HG02973 (cell line): ENCODE measurements around the gene RAD9B.
"Not testable (repeated sequence)": the region's sequence is repeated elsewhere in the genome, so short reads cannot be mapped to it uniquely, and the experiment has no call there.

ENCODE experiments used
- ATAC-seq: cut with Tn5 transposase; IDR thresholded peaks from one replicate; pipeline ENCODE4 v1.9.1; 2021; ENCODE audit warnings: moderate library complexity; ENCODE audit not compliant: unreplicated experiment

Gene RAD9B

GRCh38 chr12:110501752-110502738 lies at the start of gene RAD9B, which contains the start of gene VPS29:
RAD9B (plus strand) TSS chr12:110502331; CDS start chr12:110502338, 7 bp downstream.
VPS29 (minus strand) TSS chr12:110502111; CDS start chr12:110502051, 60 bp downstream.
- peak; percentile 75 for ATAC-seq

- no peak for ATAC-seq
Observed at GRCh38 chr12:110453569-110454296, 48.4 kb upstream of the RAD9B start.

DNA sequence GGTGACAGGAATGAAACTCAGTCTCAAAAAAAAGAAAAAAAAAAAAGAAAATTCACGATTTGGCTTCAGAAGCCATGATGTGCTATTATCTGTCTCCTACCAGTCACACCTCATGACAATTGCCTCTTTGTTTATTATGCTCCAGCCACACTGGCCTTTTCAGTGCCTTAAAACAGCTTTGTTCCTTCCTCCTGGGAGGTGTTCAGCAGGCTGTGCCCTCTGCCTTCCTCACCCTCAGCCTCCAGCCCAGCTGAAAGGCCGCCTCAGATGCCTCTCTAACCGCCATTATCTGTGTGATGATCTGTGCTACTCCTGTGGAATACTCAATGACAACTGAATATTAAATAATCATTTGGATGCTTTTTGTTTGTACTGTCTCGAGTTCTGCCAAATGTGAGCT lies 43.4 kb upstream of the RAD9B start:
- no peak for ATAC-seq

- ATAC-seq, result not testable (repeated sequence)
Observed at GRCh38 chr12:110461189-110461588, 40.9 kb upstream of the RAD9B start.

DNA sequence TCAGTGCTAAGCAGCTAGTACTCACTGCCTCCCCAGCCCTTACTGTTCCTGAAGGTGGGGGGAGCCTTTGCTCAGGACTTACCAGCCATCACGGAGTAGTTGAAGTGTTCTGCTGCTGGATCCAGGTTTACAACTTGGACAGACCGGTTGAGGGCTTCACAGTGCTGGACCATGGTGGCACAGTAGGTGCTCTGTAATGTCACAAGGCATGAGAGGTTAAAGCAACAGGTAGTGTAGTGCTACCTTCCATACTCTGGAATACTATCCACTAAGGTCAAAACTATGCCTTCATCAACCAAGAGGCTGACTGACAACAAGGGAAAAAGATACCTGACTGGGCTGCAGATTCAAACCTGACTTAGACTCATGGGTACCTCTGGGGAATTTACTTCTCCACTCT lies 37.1 kb upstream of the RAD9B start:
- no peak for ATAC-seq

DNA sequence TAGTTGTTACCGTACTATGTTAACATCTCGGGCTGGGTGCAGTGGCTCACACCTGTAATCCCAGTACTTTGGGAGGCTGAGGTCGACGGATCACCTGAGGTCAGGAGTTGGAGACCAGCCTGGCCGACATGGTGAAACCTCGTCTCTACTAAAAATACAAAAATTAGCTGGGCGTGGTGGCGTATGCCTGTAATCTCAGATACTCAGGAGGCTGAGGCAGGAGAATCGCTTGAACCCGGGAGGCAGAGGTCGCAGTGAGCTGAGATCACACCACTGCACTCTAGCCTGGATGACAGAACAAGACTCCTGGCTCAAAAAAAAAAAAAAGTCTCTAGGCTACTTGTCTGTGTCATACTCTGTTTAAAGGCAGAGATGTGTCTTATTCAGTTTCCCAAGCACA lies 36.4 kb upstream of the RAD9B start:
- ATAC-seq, result not testable (repeated sequence)

DNA sequence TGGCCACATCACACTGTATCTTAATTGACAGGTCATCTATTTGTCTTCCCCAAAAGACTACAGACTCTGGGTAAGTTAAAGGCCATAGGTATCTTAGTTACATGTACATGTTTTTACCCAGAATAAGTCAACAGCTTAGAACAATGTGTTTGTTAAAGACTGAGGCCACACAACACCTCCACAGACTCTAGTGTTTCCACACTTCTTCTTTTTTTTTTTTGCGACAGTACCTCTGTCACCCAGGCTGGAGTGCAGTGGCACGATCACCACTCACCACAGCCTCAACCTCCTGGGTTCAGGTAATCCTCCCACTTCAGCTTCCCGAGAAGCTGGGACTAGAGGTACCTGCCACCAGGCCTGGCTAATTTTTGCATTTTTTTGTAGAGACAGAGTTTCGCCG lies 35.3 kb upstream of the RAD9B start:
- ATAC-seq, result no peak

GRCh38 chr12:110467847-110468213 lies 34.3 kb upstream of the RAD9B start:
- ATAC-seq, result no peak

DNA sequence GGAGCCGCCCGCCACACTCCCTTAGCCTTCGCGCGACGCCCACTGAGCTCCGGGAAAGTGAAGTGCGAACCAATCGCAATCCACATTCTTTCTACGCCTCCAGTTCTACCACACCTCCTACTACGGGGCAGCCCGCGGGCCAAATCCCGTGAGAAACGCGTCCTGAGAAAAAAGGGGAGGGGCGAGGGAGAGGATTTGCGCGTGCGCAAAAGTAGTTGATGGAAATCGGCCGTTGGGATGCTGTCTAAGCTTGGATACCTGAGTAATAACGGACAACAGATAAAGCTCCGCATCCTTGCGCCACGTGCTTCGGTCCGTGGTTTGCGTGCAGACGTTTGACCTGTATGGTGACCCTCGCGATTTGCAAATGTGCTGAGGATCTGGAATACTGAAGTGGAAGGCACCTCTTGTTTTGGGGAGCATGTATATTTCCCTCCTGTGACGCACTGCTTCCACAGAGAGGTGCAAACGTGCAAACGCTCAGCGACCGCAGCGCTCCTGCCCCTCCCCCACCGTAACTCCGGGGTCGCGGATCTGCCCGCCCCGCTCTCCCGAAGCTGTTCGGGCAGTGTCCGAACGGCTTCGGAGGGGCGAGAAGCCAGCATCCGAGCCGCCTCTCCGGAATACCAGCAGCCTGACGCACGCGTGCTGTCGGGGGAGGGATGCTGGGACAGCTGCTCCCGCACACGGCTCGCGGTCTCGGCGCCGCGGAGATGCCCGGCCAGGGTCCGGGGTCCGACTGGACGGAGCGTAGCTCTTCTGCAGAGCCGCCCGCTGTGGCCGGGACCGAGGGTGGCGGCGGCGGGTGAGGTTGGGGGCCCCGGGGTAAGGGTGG lies 33.7 kb upstream of the RAD9B start, which contains the start of the genes FAM216A and GPN3:
FAM216A (plus strand) TSS at position 632 of the 835 bp plus-strand sequence; CDS start at position 663, 31 bp downstream.
GPN3 (minus strand) TSS at position 44 of the 835 bp plus-strand sequence. CDS start 54 bp downstream, outside the sequence.
- peak; percentile 69 for ATAC-seq

- no peak for ATAC-seq
Observed at GRCh38 chr12:110475426-110475825, 26.7 kb upstream of the RAD9B start.

DNA sequence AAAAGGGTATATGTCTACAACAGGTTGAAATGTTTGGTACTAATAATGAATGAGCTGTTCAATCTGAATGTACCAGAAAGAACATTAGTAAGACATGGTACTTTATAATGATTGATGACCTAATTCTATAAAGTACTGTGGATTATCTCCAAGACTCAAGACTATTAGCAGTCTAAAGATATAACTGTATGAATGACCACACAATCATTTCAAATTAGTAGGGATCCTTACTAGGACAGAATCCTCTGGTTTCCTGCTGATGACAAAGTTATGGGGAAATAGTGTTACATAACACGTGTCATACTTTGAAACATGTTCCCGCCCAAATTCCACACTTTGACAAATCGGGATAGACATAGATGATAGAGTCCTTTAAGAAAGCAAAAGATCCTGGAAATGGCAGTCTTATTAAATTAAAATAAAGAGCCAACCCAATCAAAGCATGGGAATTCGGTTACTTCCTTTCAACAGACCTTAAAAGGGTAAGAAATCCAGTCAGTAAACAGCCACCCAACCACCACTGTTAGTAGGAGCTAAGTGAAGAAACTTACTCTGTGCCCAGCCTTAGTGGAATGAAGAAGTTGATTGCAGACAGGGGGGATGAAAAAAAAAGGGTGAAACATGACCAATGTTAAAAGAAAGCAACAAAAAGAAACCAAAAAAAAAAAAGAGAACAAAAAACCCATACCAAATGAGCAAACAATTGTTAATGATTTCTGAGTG lies 3.0 kb upstream of the RAD9B start:
- ATAC-seq, result no peak

GRCh38 chr12:110501399-110501751 lies 756 bp upstream of the RAD9B start:
- ATAC-seq, result peak; percentile 28

GRCh38 chr12:110503432-110503831 lies 1.3 kb downstream of the RAD9B start:
- ATAC-seq, result no peak

GRCh38 chr12:110505332-110505731 lies 3.2 kb downstream of the RAD9B start:
- no peak for ATAC-seq

GRCh38 chr12:110508071-110508586 lies 6.0 kb downstream of the RAD9B start:
- ATAC-seq, result no peak

DNA sequence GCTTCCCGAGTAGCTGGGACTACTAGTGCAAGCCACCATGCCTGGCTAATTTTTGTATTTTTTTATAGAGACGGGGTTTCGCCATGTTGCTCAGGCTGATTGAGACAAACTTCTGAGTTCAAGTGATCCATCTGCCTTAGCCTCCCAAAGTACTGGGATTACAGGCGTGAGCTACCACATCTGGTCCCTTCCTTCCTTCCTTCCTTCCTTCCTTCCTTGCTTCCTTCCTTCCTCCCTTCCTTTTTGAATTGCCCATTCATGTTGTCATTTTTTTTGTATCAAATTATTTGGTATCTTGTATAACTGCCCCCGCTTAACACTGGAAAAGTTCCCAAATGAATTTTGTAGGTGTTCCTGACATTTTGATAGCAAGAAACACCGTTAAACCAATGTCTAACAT lies 11.7 kb downstream of the RAD9B start:
- ATAC-seq, result no peak

DNA sequence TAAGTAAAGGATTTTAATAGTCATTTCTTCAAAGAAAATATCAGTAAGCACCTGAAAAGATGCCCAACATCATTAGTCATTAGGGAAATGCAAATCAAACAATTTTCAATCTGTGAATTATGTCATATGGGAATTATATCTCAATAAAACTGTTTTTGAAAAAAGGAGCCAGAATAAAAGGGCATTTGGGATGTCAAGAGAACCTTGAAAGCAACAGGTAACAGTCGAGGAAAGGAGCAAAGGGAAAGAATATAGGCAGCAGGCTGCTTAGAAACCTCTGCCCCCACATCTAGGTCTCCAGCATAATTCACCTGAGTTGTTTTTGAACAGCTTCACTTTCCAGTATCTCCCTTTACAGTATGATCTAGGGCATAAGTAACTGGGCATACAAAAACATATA lies 12.2 kb downstream of the RAD9B start:
- no peak for ATAC-seq

DNA sequence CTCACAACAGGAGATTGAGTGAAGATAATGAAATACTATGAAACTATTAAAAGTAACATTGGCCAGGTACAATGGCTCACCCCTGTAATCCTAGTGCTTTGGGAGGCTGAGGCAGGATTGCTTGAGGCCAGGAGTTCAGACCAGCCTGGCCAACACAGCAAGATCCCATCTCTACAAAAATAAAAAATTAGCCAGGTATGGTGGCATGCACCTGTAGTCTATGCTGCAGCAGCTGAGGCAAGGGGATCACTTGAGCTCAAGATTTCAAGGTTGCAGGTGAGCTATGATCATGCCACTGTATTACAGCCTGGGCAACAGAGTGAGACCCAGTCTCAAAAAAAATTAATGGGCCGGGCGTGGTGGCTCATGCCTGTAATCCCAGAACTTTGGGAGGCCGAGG lies 14.9 kb downstream of the RAD9B start:
- ATAC-seq, result no peak

GRCh38 chr12:110518014-110518413 lies 15.9 kb downstream of the RAD9B start:
- not testable (repeated sequence) for ATAC-seq
